Pancreas (tissue), 10 donors: ENCODE data around the gene RHOD. TPM values are rescaled to one million over a fixed set of nuclear protein-coding genes. Genes with fewer than 3 reads are reported as not detected.

Experiments used
- ATAC-seq, 4 donors: fragments of 200-7000 bp; cut with Tn5 transposase; one replicate each; pipeline versions ENCODE4 v1.8.0 to v1.9.1; 2020; ENCODE audit warnings: mild to moderate bottlenecking in 4 of 4, moderate library complexity in 4 of 4
- DNase-seq, 6 donors: peaks; one replicate each; pipeline ENCODE4 v3.0.0-alpha.2; 2020
- FAIRE-seq: peaks from 2 replicates; lab custom pipeline; 2012; peaks lifted over from hg19 to GRCh38; lab: Jason Lieb, UNC
- H3K27ac ChIP-seq, 4 donors: fragments of 200-600 bp; sonication (generic); 1 replicate in 3 of 4; 2 replicates in 1 of 4; pipeline versions ENCODE4 v1.5.0 to v1.8.0; 2020
- H3K27me3 ChIP-seq, 4 donors: fragments of 200-600 bp; one replicate each; pipeline ENCODE4 v1.8.0; 2021
- H3K36me3 ChIP-seq, 3 donors: fragments of 200-600 bp; sonication (generic) in 1 of 3; one replicate each; pipeline versions ENCODE4 v1.5.0 to v1.8.0; 2020 to 2021
- H3K4me1 ChIP-seq, 3 donors: fragments of 200-600 bp; one replicate each; pipeline ENCODE4 v1.8.0; 2021
- H3K4me3 ChIP-seq, 4 donors: fragments of 200-600 bp; sonication (generic) in 2 of 4; one replicate each; pipeline versions ENCODE4 v1.5.0 to v1.8.0; 2020 to 2021
- H3K9me3 ChIP-seq, 4 donors: fragments of 200-600 bp; one replicate each; pipeline ENCODE4 v1.8.0; 2021
- CTCF ChIP-seq, 4 donors: fragments of 200-600 bp; sonication (generic) in 3 of 4; IDR thresholded peaks; one replicate each; pipeline versions ENCODE4 v1.5.0 to v1.8.0; 2021; ENCODE audit warnings: antibody characterized with exemption in 4 of 4
- WGBS, 2 donors: extraction: QIAGEN DNeasy Blood & Tissue Kit; methylation state at CpG; one replicate each; pipeline ENCODE4 v1.1.7; 2013; 5-methylcytosine and 5-hydroxymethylcytosine counted together
- intact Hi-C, 3 donors: fragments of 100-400 bp; cut with DNase I; formaldehyde crosslinking; loops; one replicate each; pipeline versions ENCODE4 v1.11.1 to v1.14.2; 2022
- polyA plus RNA-seq, 2 donors: library from polyadenylated mRNA; stranded (reverse); fragments of 200-250 nt; gene quantifications; one replicate each; pipeline ENCODE4 v1.2.3, GENCODE V29; 2013
- total RNA-seq, 6 donors: library from RNA; stranded (reverse); fragmentation: NEBNext Ultra II Directional in 4 of 6; extraction: Animal tissue kit (Norgen Biotek cat#: 25700) in 4 of 6; gene quantifications; one replicate each; pipeline versions ENCODE4 v1.2.1 to v1.2.4, GENCODE V29; 2021 to 2023
- donor health status: healthy with polysubstance abuse.
- donor health status: DM: no; HTN: no; CAD: no; lungs with moderate emphysema.
- donor health status: DM: no; HTN: no; CAD: no.
- donor health status: control.
- donor health status: control.
- donor health status: Bipolar disorder and iron deficiency.
- donor health status: DM: yes; HTN: yes; CAD: no.
- donor health status: DM: no; HTN: no; CAD: no.
- donor health status: DM: no; HTN: no; CAD: no.
- donor health status: DM: yes; HTN: yes; CAD: no.

The RHOD gene
- total RNA-seq (10 to 100 TPM; 14.9 to 20.3 (median 18.5) TPM), polyA plus RNA-seq (10 to 100 TPM; 18.6 to 45.8 TPM)

GRCh38 chr11:67056267-67057204 lies at the start of gene RHOD:
RHOD (plus strand) TSS chr11:67056847; CDS start chr11:67056903, 56 bp downstream.
- FAIRE-seq = no peak
- TF ChIP-seq CTCF (IDR thresholded peaks at IDR 0.05) = no peak

GRCh38 chr11:67007126-67007525 lies 49.5 kb upstream of the RHOD start:
- WGBS, 2 donors = 94 to 98% methylated on average over 7 of the region's 7 CpGs
- no peak overlapping the region for H3K4me3 ChIP-seq
- H3K27ac ChIP-seq = no peak overlapping the region
- FAIRE-seq = no peak
- intact Hi-C loops = loop anchor here in 1 of 3 donors (10.0 kb wide), 1 partner anchor 252 kb away; no protein-coding TSS in a partner anchor
- no peaks in the 10 kb centered on the region for H3K9me3 ChIP-seq
- no peaks in the 10 kb centered on the region for H3K4me1 ChIP-seq
- H3K27me3 ChIP-seq = no peaks in the 10 kb centered on the region
- H3K36me3 ChIP-seq = no peaks in the 10 kb centered on the region
- no peak for DNase-seq
- no peak for ATAC-seq
- TF ChIP-seq CTCF (IDR thresholded peaks at IDR 0.05) = no peak

More at GRCh38 chr11:67056267-67057204, at the start of gene RHOD:
- no peaks in the 10 kb centered on the region for H3K9me3 ChIP-seq
- H3K36me3 ChIP-seq = no peaks in the 10 kb centered on the region
- H3K4me3 ChIP-seq = peak within 1 kb of the TSS; percentile 33 to 73 (median 58)
- 2% methylated on average over 54 to 72 of the region's 72 CpGs for WGBS, 2 donors
- ATAC-seq (peak; percentile 59 to 77 (median 68)), DNase-seq (peak in 5 of 6 donors; percentile 59 to 87 (median 66))
- no peaks in the 10 kb centered on the region for H3K27me3 ChIP-seq
- H3K4me1 ChIP-seq = peaks cover 19 to 23% (median 20%) of the 10 kb centered on the region in 3 donors
- intact Hi-C loops = no loop called here
- H3K27ac ChIP-seq = peak within 1 kb of the TSS; percentile 71 to 89 (median 81)

- intact Hi-C loops = no loop called here
- ATAC-seq (no peak), FAIRE-seq (no peak), DNase-seq (no peak)
- Histone ChIP-seq H3K4me1 (no peaks in the 10 kb centered on the region), H3K36me3 (no peaks in the 10 kb centered on the region), H3K4me3 (no peak overlapping the region), H3K27me3 (no peaks in the 10 kb centered on the region), H3K27ac (no peak overlapping the region), H3K9me3 (no peaks in the 10 kb centered on the region)
- 67 to 78% methylated on average over 7 of the region's 7 CpGs for WGBS, 2 donors
- no peak for TF ChIP-seq CTCF (IDR thresholded peaks at IDR 0.05)
Observed at GRCh38 chr11:67010296-67010905, 46.2 kb upstream of the RHOD start.

GRCh38 chr11:67013511-67014045 lies 43.1 kb upstream of the RHOD start:
- Histone ChIP-seq H3K9me3 (no peaks in the 10 kb centered on the region), H3K4me3 (no peak overlapping the region), H3K36me3 (no peaks in the 10 kb centered on the region), H3K4me1 (no peaks in the 10 kb centered on the region), H3K27me3 (no peaks in the 10 kb centered on the region), H3K27ac (no peak overlapping the region)
- FAIRE-seq = no peak
- no peak for ATAC-seq
- no peak for DNase-seq
- 86% methylated on average over 11 of the region's 11 CpGs for WGBS, 2 donors
- no peak for TF ChIP-seq CTCF (IDR thresholded peaks at IDR 0.05)
- intact Hi-C loops = no loop called here
